ENCODE measurements around the gene GDF11. TPM values are rescaled to one million over a fixed set of nuclear protein-coding genes. Genes with fewer than 3 reads are reported as not detected.

Gene GDF11
- total RNA-seq, 1 experiment from 2014 or later: 31.8 TPM

DNA sequence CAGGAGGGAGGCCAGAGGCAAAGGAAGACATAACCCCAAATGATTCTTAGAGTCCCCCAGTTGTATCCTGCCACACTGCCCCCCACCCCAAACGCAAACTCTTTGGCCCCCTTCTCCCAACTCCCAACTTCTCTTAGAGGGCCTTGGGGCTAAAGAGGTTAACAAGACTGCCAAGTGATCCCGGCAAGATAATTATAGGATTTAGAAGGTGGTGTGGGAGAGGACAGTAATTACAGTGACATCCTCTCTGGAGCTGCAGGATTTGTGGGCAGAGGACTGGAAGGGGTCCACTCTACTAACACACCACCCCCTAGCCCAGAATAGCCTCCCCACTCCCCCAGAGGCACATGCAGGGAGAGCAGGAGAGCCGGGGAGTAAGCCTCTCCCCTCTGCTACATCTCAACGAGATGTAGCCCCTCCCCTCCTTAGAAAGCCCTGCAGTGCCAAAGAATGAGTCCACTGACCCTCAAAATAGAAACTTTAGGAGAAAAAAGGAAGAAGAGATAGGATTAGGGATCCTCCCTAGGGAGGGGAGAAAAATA, 5.3 kb upstream of the GDF11 start:
- Histone ChIP-seq H2AFZ (ENCODE audit: low read length) (no peak overlapping the region), H2BK5ac (ENCODE audit: insufficient read length, low read length) (no peak overlapping the region), H3K23ac (ENCODE audit: insufficient read length, low read depth, low read length) (no peak overlapping the region), H2AK5ac (ENCODE audit: insufficient read length, low read length) (no peak overlapping the region), H2BK15ac (ENCODE audit: low read depth, low read length) (no peak overlapping the region), H2BK20ac (ENCODE audit: low read depth, low read length, poor library complexity, severe bottlenecking) (no peak overlapping the region), H3K79me1 (ENCODE audit: insufficient read depth, low read depth, low read length, poor library complexity, severe bottlenecking) (no peaks in the 10 kb centered on the region), H3K23me2 (ENCODE audit: insufficient read length, low read depth, low read length, poor library complexity, severe bottlenecking) (peaks cover 12% of the 10 kb centered on the region), H4K5ac (ENCODE audit: insufficient read length, low read depth, low read length) (no peak overlapping the region), H3K4ac (ENCODE audit: low read depth, low read length) (no peak overlapping the region), H3K9me3 (ENCODE audit: control insufficient read depth, low read depth, low read length) (no peaks in the 10 kb centered on the region), H4K20me1 (ENCODE audit: control insufficient read depth, insufficient read depth, insufficient read length) (peaks cover 2% of the 10 kb centered on the region), H3K56ac (ENCODE audit: insufficient read length, low read depth, low read length) (no peak overlapping the region), H3K27ac (ENCODE audit: insufficient read length, low read depth, low read length) (no peak overlapping the region), H3K9ac (ENCODE audit: extremely low read depth, insufficient read length, low read length) (no peak overlapping the region), H3K79me2 (ENCODE audit: insufficient read depth, low read length) (no peaks in the 10 kb centered on the region), H4K8ac (replicated peaks; ENCODE audit: insufficient read length, low read depth, low read length) (no peak overlapping the region), H3K27me3 (ENCODE audit: insufficient read depth, low read length) (no peaks in the 10 kb centered on the region), H3K4me2 (ENCODE audit: insufficient read depth, insufficient read length, low read length) (peak overlapping the region; percentile 93), H3K14ac (ENCODE audit: insufficient read depth, low read length) (no peak overlapping the region), H3K18ac (ENCODE audit: insufficient read length, low read depth, low read length) (no peak overlapping the region), H2BK120ac (ENCODE audit: low read depth, low read length, poor library complexity, severe bottlenecking) (no peak overlapping the region), H4K91ac (ENCODE audit: insufficient read length, low read depth, low read length) (no peak overlapping the region), H3T11ph (ENCODE audit: low read length) (no peak overlapping the region), H2BK12ac (ENCODE audit: insufficient read length, low read depth, low read length) (no peak overlapping the region), H3K4me1 (ENCODE audit: insufficient read depth, low read length) (peaks cover 2% of the 10 kb centered on the region; the same call in 1 of the 2 replicates)
- TF ChIP-seq, protein P1, sequence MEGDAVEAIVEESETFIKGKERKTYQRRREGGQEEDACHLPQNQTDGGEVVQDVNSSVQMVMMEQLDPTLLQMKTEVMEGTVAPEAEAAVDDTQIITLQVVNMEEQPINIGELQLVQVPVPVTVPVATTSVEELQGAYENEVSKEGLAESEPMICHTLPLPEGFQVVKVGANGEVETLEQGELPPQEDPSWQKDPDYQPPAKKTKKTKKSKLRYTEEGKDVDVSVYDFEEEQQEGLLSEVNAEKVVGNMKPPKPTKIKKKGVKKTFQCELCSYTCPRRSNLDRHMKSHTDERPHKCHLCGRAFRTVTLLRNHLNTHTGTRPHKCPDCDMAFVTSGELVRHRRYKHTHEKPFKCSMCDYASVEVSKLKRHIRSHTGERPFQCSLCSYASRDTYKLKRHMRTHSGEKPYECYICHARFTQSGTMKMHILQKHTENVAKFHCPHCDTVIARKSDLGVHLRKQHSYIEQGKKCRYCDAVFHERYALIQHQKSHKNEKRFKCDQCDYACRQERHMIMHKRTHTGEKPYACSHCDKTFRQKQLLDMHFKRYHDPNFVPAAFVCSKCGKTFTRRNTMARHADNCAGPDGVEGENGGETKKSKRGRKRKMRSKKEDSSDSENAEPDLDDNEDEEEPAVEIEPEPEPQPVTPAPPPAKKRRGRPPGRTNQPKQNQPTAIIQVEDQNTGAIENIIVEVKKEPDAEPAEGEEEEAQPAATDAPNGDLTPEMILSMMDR (conservative IDR thresholded peaks at IDR 0.05): no peak
- no peak for DNase-seq
- Mint-ChIP-seq H3K27me3 (ENCODE audit: low read depth) (peaks cover 7% of the 10 kb centered on the region), H3K9me3 (no peaks in the 10 kb centered on the region), H3K4me1 (peaks cover 28 to 34% of the 10 kb centered on the region in 2 experiments), H3K4me3 (peak overlapping the region; percentile 69 to 89), H3K27ac (peak overlapping the region; percentile 56 to 95 (median 87); a peak in 6 of 7 replicates), H3K36me3 (ENCODE audit: insufficient read depth in 1 of 3, low read depth in 3 of 3) (no peaks in the 10 kb centered on the region)
- WGBS (ENCODE audit: extremely low coverage, insufficient read length, low lambda C conversion rate): no CpG with 5 or more reads among the region's 4 CpGs
